ENCODE measurements around the gene ARHGEF33.

- TF ChIP-seq, protein P1, sequence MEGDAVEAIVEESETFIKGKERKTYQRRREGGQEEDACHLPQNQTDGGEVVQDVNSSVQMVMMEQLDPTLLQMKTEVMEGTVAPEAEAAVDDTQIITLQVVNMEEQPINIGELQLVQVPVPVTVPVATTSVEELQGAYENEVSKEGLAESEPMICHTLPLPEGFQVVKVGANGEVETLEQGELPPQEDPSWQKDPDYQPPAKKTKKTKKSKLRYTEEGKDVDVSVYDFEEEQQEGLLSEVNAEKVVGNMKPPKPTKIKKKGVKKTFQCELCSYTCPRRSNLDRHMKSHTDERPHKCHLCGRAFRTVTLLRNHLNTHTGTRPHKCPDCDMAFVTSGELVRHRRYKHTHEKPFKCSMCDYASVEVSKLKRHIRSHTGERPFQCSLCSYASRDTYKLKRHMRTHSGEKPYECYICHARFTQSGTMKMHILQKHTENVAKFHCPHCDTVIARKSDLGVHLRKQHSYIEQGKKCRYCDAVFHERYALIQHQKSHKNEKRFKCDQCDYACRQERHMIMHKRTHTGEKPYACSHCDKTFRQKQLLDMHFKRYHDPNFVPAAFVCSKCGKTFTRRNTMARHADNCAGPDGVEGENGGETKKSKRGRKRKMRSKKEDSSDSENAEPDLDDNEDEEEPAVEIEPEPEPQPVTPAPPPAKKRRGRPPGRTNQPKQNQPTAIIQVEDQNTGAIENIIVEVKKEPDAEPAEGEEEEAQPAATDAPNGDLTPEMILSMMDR (IDR thresholded peaks at IDR 0.05; ENCODE audit: low read depth, low read length) = no peak
- no peak for TF ChIP-seq POLR2A (IDR thresholded peaks at IDR 0.05; ENCODE audit: extremely low read depth, insufficient read length)
- TF ChIP-seq, protein P2, sequence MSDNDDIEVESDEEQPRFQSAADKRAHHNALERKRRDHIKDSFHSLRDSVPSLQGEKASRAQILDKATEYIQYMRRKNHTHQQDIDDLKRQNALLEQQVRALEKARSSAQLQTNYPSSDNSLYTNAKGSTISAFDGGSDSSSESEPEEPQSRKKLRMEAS (IDR thresholded peaks at IDR 0.05; ENCODE audit: low read depth, low read length) = no peak
Measured at GRCh38 chr2:38948387-38948882, 58.8 kb downstream of the ARHGEF33 start.
